ENCODE data around the gene MPZL2.
A peak's percentile ranks its signal among the peaks of the same experiment; 100 is the strongest.

Gene MPZL2

GRCh38 chr11:118230088-118230487 lies 34.0 kb downstream of the MPZL2 start:
- H3K4me1 ChIP-seq = no peaks in the 10 kb centered on the region
- intact Hi-C loops (cut with DNase I; ENCODE audit: low total_unique reads) = no loop called here
- H3K4me3 ChIP-seq = no peak overlapping the region
- peaks cover 0 to 12% (median 0%) of the 10 kb centered on the region in 3 donors for H3K36me3 ChIP-seq
- H3K9me3 ChIP-seq = no peaks in the 10 kb centered on the region
- TF ChIP-seq, protein P1, sequence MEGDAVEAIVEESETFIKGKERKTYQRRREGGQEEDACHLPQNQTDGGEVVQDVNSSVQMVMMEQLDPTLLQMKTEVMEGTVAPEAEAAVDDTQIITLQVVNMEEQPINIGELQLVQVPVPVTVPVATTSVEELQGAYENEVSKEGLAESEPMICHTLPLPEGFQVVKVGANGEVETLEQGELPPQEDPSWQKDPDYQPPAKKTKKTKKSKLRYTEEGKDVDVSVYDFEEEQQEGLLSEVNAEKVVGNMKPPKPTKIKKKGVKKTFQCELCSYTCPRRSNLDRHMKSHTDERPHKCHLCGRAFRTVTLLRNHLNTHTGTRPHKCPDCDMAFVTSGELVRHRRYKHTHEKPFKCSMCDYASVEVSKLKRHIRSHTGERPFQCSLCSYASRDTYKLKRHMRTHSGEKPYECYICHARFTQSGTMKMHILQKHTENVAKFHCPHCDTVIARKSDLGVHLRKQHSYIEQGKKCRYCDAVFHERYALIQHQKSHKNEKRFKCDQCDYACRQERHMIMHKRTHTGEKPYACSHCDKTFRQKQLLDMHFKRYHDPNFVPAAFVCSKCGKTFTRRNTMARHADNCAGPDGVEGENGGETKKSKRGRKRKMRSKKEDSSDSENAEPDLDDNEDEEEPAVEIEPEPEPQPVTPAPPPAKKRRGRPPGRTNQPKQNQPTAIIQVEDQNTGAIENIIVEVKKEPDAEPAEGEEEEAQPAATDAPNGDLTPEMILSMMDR (IDR thresholded peaks at IDR 0.05) = no peak
- H3K27ac ChIP-seq = no peak overlapping the region
- H3K27me3 ChIP-seq = peaks cover 0 to 13% of the 10 kb centered on the region in 2 donors
- DNase-seq = no peak

GRCh38 chr11:118229274-118229847 lies 34.7 kb downstream of the MPZL2 start:
- intact Hi-C loops (cut with DNase I; ENCODE audit: low total_unique reads) = no loop called here

GRCh38 chr11:118227865-118228785 lies 36.0 kb downstream of the MPZL2 start:
- H3K4me1 ChIP-seq = no peaks in the 10 kb centered on the region
- no peak overlapping the region for H3K4me3 ChIP-seq
- H3K36me3 ChIP-seq = peaks cover 0 to 11% (median 0%) of the 10 kb centered on the region in 3 donors
- no peak for DNase-seq
- intact Hi-C loops (cut with DNase I; ENCODE audit: low total_unique reads) = no loop called here
- no peaks in the 10 kb centered on the region for H3K9me3 ChIP-seq
- H3K27me3 ChIP-seq = peaks cover 0 to 9% of the 10 kb centered on the region in 2 donors
- no peak overlapping the region for H3K27ac ChIP-seq
- TF ChIP-seq, protein P1 (IDR thresholded peaks at IDR 0.05) = no peak

More at GRCh38 chr11:118229274-118229847, 34.7 kb downstream of the MPZL2 start:
- TF ChIP-seq, protein P1 (IDR thresholded peaks at IDR 0.05) = no peak
- Histone ChIP-seq H3K9me3 (no peaks in the 10 kb centered on the region), H3K36me3 (peaks cover 0 to 12% (median 0%) of the 10 kb centered on the region in 3 donors), H3K4me1 (no peaks in the 10 kb centered on the region), H3K4me3 (no peak overlapping the region), H3K27me3 (peaks cover 0 to 13% of the 10 kb centered on the region in 2 donors), H3K27ac (no peak overlapping the region)
- DNase-seq = no peak

DNA sequence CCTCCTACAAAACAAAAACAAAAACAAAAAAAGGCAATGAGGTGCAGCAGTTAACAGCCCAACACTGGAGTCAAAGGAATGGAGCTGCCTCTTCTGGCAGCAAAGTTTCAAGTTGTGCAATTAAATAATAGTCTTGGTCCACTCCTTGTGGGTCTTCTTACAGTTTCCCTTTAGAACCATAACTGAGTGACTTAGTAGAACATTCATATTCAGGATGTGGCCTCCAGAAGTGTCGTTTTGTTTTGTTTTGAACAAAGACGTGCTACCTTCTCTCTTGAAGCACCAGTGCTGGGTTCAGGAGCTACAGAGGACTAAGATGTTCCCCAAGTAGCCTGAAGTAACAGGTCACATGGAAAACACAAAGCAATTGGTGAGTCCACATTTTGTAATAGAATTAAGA lies 37.3 kb downstream of the MPZL2 start:
- Histone ChIP-seq H3K4me3 (no peak overlapping the region), H3K27me3 (peaks cover 0 to 4% of the 10 kb centered on the region in 2 donors), H3K36me3 (peaks cover 0 to 6% (median 0%) of the 10 kb centered on the region in 3 donors), H3K27ac (no peak overlapping the region), H3K9me3 (no peaks in the 10 kb centered on the region), H3K4me1 (no peaks in the 10 kb centered on the region)
- TF ChIP-seq, protein P1 (IDR thresholded peaks at IDR 0.05) = no peak
- intact Hi-C loops (cut with DNase I; ENCODE audit: low total_unique reads) = no loop called here
- DNase-seq = no peak

GRCh38 chr11:118226296-118226695 lies 37.8 kb downstream of the MPZL2 start:
- peak in 1 of 2 donors; percentile 43 for DNase-seq
- TF ChIP-seq, protein P1 (IDR thresholded peaks at IDR 0.05) = no peak
- Histone ChIP-seq H3K27me3 (peaks cover 0 to 4% of the 10 kb centered on the region in 2 donors), H3K4me3 (no peak overlapping the region), H3K9me3 (no peaks in the 10 kb centered on the region), H3K4me1 (no peaks in the 10 kb centered on the region), H3K27ac (no peak overlapping the region), H3K36me3 (peaks cover 0 to 6% (median 0%) of the 10 kb centered on the region in 3 donors)
- intact Hi-C loops (cut with DNase I; ENCODE audit: low total_unique reads) = no loop called here
